ENCODE measurements around the gene CTSZ. TPM values are rescaled to one million over a fixed set of nuclear protein-coding genes. Genes with fewer than 3 reads are reported as not detected.

CTSZ gene
- total RNA-seq, 1 experiment from 2014 or later, result 37.6 TPM

GRCh38 chr20:58986286-58986967, 20.6 kb downstream of the CTSZ start:
- Histone ChIP-seq H4K5ac (ENCODE audit: insufficient read length, low read depth, low read length) (no peak overlapping the region), H2BK120ac (ENCODE audit: low read depth, low read length, poor library complexity, severe bottlenecking) (no peak overlapping the region), H3K9ac (ENCODE audit: extremely low read depth, insufficient read length, low read length) (no peak overlapping the region), H3K18ac (ENCODE audit: insufficient read length, low read depth, low read length) (no peak overlapping the region), H2AK5ac (ENCODE audit: insufficient read length, low read length) (no peak overlapping the region), H3K79me2 (ENCODE audit: insufficient read depth, low read length) (peaks cover 10% of the 10 kb centered on the region; the same call in 1 of the 2 replicates), H3K79me1 (ENCODE audit: insufficient read depth, low read depth, low read length, poor library complexity, severe bottlenecking) (peaks cover 4% of the 10 kb centered on the region), H2BK12ac (ENCODE audit: insufficient read length, low read depth, low read length) (no peak overlapping the region), H4K8ac (replicated peaks; ENCODE audit: insufficient read length, low read depth, low read length) (no peak overlapping the region), H3K4ac (ENCODE audit: low read depth, low read length) (no peak overlapping the region), H2BK20ac (ENCODE audit: low read depth, low read length, poor library complexity, severe bottlenecking) (no peak overlapping the region), H3K27ac (ENCODE audit: insufficient read length, low read depth, low read length) (no peak overlapping the region), H3K4me1 (ENCODE audit: insufficient read depth, low read length) (no peaks in the 10 kb centered on the region; the same call in 1 of the 2 replicates), H2BK5ac (ENCODE audit: insufficient read length, low read length) (no peak overlapping the region), H4K20me1 (ENCODE audit: control insufficient read depth, insufficient read depth, insufficient read length) (no peaks in the 10 kb centered on the region), H2BK15ac (ENCODE audit: low read depth, low read length) (no peak overlapping the region), H3K56ac (ENCODE audit: insufficient read length, low read depth, low read length) (no peak overlapping the region), H4K91ac (ENCODE audit: insufficient read length, low read depth, low read length) (no peak overlapping the region), H3K23me2 (ENCODE audit: insufficient read length, low read depth, low read length, poor library complexity, severe bottlenecking) (peaks cover 6% of the 10 kb centered on the region), H3K23ac (ENCODE audit: insufficient read length, low read depth, low read length) (no peak overlapping the region), H3K27me3 (ENCODE audit: insufficient read depth, low read length) (no peaks in the 10 kb centered on the region), H3K14ac (ENCODE audit: insufficient read depth, low read length) (no peak overlapping the region), H2AFZ (ENCODE audit: low read length) (no peak overlapping the region), H3K4me2 (ENCODE audit: insufficient read depth, insufficient read length, low read length) (no peak overlapping the region), H3K9me3 (ENCODE audit: control insufficient read depth, low read depth, low read length) (no peaks in the 10 kb centered on the region), H3T11ph (ENCODE audit: low read length) (no peak overlapping the region)
- Mint-ChIP-seq H3K4me1 (peaks cover 18% of the 10 kb centered on the region in 2 experiments), H3K36me3 (ENCODE audit: insufficient read depth in 1 of 3, low read depth in 3 of 3) (peaks cover 29 to 64% (median 60%) of the 10 kb centered on the region in 3 experiments), H3K27ac (no peak overlapping the region), H3K27me3 (ENCODE audit: low read depth) (no peaks in the 10 kb centered on the region), H3K9me3 (no peaks in the 10 kb centered on the region), H3K4me3 (no peak overlapping the region)
- DNase-seq, result no peak
- no peak for TF ChIP-seq CTCF (conservative IDR thresholded peaks at IDR 0.05)
- no CpG with 5 or more reads among the region's 9 CpGs for WGBS (ENCODE audit: extremely low coverage, insufficient read length, low lambda C conversion rate)

All from H9 (cell line).